Stimulated activated CD4-positive, alpha-beta T cell treated with anti-CD3 and anti-CD28 coated beads, TNF-alpha, amount 100 ng/mL, for 1 hour (primary cell): ENCODE results near the gene PERCC1.

Source experiments
- DNase-seq, 3 donors: peaks; one replicate each; pipeline ENCODE4 v3.0.0-alpha.2; 2020; ENCODE audit warnings: low read depth in 3 of 3, low spot score in 1 of 3

The PERCC1 gene

GRCh38 chr16:1448536-1449116 is 17.7 kb downstream of the PERCC1 start:
- DNase-seq: no peak

- DNase-seq: no peak
Observed at GRCh38 chr16:1449201-1449788, 18.4 kb downstream of the PERCC1 start.

GRCh38 chr16:1450218-1450617 is 19.3 kb downstream of the PERCC1 start:
- no peak for DNase-seq

DNA sequence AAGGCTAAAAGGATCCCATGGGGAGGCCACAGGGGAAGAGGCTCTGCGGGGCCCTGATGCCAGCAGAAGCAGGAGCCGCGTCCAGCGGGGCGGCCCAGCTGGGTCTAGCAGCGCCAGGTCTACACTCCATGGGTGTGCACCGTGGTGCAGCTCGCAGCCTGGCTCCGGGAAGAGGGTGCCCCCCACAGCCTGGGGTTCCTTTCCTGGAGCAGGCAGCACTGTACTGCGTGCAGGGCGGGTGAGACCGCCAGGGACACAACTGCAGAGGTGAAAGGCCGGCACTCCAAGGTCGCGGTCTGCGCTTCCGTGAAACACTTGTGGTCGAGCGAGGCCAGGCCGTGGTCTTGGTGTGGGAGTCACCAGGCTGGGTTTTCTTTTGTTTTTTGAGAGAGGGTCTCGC is 20.0 kb downstream of the PERCC1 start:
- no peak for DNase-seq

GRCh38 chr16:1451702-1452392 is 21.0 kb downstream of the PERCC1 start:
- no peak for DNase-seq

DNA sequence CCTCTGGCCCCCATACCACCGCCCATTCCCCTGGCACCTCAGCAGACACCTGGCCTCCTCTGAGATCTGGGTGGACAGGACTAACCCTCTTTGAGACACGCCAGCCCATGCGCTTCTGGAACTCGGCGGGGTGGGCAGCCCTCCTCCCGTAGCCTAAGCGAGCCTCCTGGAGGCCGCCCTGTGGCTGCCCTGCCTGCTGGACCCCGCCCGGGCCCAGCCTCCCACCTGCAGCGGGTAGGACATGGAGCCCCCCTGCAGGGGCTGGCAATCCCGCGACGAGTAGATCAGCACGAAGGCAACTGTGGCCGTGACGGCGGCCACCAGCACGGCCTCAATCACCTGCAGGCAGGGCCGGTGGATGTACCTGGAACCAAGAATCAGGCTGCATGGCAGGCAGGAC is 21.7 kb downstream of the PERCC1 start:
- no peak for DNase-seq

DNA sequence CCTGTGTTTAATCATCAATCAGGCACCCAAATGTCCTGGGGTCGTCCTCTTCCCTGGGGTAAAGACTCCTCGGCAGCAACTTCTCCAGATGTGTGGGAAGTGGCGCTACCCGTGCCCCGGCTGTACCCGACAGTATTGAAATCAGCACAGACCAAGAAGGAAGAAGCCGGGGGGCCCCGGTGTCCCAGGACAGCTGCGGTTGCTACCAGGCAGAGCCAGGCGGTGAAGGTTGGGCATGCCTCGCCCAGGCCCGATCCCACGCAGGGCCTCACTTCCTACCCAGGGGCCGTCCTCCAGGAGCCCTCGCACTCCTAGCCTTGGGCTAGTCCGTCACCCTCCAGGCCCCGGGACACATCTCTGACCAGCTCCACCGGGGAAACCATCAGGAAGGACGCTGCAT is 22.4 kb downstream of the PERCC1 start:
- DNase-seq: no peak

DNA sequence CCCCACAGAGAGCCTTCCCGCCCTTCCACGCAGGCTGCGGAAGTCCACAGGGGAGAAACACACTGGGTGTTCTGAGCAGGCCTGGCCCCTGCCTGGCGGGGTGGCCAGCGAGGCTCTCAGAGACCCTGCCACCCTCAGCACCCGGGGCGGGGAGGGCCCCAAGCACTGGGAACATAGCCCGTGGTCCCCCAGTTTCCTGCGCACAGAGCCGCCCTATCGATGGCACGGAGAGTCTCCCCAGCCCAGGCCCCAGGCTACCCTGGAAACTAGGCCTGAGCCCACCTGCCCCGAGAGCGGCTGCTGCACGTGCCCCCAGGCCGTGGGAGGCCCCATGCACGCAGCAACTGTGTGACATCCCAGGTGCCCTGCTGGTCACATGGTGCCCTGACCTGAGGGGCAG is 23.7 kb downstream of the PERCC1 start:
- no peak for DNase-seq

GRCh38 chr16:1455190-1456171 is 24.6 kb downstream of the PERCC1 start:
- DNase-seq: no peak

GRCh38 chr16:1456951-1457350 is 26.1 kb downstream of the PERCC1 start:
- DNase-seq: no peak

GRCh38 chr16:1457489-1458245 is 26.8 kb downstream of the PERCC1 start:
- DNase-seq: no peak

- DNase-seq: no peak
Observed at GRCh38 chr16:1458336-1458976, 27.6 kb downstream of the PERCC1 start.

DNA sequence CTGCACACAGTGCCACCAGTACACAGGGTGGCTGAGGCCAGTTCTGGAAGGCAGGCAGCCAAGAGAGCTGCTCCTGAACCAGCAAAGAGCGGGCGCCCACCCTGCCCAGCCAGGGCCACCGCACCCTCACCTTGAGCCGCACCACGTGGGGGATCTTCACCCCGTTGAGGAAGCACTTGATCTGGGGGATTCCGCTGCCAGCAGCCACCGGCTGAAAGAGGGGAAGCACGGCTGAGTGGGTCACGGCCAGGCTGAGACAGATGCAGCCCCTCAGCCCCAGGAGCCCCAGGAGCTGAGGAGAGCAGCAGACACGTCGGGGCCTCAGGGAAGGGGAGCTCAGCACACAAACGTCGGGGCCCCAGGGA is 28.1 kb downstream of the PERCC1 start:
- no peak for DNase-seq

GRCh38 chr16:1459967-1460366 is 29.1 kb downstream of the PERCC1 start:
- DNase-seq: no peak

DNA sequence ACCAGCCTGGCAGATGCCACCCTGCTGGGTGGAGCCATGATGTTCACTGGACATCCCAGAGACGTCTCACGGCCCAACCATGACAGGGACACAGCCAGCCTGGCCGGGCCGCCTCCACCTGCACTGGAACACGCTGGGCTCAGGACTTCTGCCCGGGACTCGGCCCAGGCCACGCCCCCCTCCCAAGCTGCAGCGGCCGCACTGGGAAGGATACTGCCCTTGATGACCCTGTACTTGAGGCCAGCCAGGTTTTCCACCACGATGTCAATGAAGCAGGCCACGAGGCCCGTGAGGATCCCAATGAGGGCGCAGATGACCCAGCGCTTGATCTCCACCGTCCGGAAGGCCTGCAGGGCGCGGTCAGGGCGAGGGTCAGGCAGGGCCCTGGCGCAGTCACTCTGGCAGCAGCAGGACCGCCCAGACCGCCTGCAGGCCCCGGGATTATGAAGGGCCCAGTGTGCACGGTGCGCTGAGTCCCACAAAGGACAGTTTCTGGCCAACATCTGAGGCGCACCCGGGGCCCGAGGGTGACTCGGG is 29.8 kb downstream of the PERCC1 start:
- DNase-seq: no peak

- no peak for DNase-seq
Observed at GRCh38 chr16:1461146-1461545, 30.3 kb downstream of the PERCC1 start.

GRCh38 chr16:1464196-1464893 is 33.5 kb downstream of the PERCC1 start:
- DNase-seq: no peak

DNA sequence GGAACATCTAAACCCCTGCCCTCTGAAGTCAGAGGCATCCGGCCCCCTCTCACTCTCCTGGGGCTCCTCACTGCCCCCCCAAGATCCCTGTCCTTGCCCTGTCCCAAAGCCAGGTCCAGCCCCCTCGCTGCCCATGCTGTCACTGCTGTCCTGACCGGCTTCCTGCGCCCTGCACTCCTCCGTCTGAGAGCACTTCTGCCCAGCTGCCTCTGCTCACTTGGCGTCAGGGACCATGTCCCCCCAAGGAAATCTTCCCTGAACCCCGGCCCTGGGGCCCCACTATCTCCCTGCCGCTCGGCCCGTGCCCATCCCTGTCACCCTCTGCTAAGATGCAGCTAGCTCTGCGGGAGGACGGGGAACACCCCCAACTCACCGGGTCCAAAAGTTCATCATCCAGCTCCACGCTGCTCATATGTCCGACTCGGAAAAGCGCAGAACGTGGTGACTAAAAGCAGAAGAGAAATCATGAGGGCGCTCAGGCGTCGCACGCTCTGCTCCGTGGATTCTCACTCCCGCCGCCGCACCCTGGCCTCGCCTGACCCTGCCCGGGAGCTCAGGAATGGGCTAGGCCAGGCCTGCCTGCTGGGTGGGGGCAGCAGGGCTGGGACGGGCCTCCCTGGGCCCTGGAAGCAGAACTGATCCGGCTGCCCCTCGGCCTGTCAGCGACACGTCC is 34.2 kb downstream of the PERCC1 start:
- DNase-seq: no peak

DNA sequence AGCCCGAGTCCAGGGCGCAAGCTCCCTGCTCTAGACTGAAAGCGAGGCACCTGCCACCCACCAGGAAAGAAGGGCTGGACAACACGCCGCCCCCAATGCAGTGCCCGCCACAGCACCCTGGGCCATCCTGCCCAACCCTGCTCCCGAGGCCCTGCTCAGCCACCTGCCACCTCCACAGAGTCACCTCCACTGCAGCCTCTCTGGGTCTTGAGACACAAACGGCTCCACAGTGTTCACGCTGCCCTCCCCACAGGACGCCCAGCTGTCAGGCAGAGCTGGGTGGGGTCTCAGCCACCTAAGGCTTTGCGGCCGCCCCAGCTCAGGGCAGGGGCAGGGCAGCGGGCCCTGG is 34.7 kb downstream of the PERCC1 start:
- DNase-seq: no peak
